ENCODE measurements around the gene TRPM5. TPM values are rescaled to one million over a fixed set of nuclear protein-coding genes. Genes with fewer than 3 reads are reported as not detected.

The TRPM5 gene
- total and polyA plus RNA-seq, 11 donors: not detected

DNA sequence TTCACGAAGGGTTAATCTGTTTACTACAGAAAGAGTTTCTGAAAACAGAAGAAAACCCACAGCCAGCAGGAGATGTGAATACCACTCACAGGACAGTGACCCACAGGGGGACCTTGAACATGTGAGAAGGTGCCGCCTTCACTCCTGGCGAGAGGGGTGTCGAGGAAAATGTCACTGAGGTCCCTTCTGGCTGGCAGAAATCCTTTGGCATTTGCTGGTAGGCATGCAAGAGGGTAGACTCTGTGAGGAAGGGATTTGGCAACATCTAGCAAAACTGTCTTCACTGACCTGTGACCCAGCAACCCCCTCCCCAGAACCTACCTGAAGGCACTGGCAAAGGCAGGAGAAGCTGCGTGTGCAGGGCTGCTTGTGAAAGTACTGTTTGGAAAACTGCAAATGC is 9.1 kb upstream of the TRPM5 start:
- Histone ChIP-seq H3K27ac (no peak overlapping the region), H3K9me3 (peaks cover 0 to 2% (median 0%) of the 10 kb centered on the region in 12 donors), H3K36me3 (no peaks in the 10 kb centered on the region), H3K4me3 (no peak overlapping the region), H3K4me1 (peaks cover 0 to 14% (median 5%) of the 10 kb centered on the region in 12 donors), H3K27me3 (no peaks in the 10 kb centered on the region)
- DNase-seq: no peak
- 93 to 98% (median 96%) methylated on average over 5 of the region's 5 CpGs for WGBS, 4 donors
- no peak for ATAC-seq
- intact Hi-C loops (cut with DNase I): no loop called here
- no peak for TF ChIP-seq CTCF (IDR thresholded peaks at IDR 0.05)
- no peak for TF ChIP-seq POLR2A (IDR thresholded peaks at IDR 0.05)

DNA sequence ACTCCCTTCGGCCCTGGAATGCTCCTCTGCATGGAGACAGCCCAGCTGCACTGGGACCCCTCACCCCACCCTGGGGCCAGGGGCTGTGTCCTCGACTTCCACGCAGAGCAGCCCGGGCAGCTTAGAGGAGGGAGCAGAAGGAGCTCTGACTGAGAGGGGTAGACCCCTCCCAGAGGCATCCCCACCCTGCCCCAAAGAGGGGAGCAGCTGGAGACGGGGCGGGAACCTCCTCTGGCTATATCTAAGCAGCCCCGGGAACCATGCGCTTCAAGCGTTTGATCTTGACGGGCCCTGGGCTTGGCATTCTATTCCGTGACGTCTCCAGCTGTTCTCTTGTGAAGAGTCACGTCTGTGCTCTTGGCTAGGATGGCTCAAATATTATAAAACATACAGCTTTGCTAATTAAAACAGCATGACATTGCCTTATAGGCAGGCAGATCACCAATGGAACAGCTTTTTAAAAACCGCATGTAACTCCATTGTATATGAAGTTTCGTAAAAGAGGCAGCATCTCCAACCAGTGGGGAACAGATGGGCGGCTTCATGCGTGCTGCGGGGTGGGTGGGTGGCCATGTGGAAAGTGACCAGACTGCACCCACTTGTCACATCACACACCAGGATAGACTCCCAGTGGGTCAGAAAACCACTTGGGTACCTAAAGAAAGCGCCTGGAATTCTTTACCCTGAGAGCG is 8.2 kb upstream of the TRPM5 start:
- no peak for TF ChIP-seq CTCF (IDR thresholded peaks at IDR 0.05)
- TF ChIP-seq POLR2A (IDR thresholded peaks at IDR 0.05): no peak
- ATAC-seq (peak; percentile 40 to 71 (median 56)), DNase-seq (peak in 2 of 5 donors; percentile 33 to 62)
- Histone ChIP-seq H3K4me3 (no peak overlapping the region), H3K27me3 (no peaks in the 10 kb centered on the region), H3K36me3 (no peaks in the 10 kb centered on the region), H3K4me1 (peaks cover 0 to 23% (median 13%) of the 10 kb centered on the region in 12 donors), H3K9me3 (peaks cover 0 to 2% (median 0%) of the 10 kb centered on the region in 12 donors), H3K27ac (peak overlapping the region in 1 of 12 donors; percentile 25)
- 60 to 66% (median 63%) methylated on average over 17 to 20 of the region's 20 CpGs for WGBS, 4 donors
- intact Hi-C loops (cut with DNase I): no loop called here

DNA sequence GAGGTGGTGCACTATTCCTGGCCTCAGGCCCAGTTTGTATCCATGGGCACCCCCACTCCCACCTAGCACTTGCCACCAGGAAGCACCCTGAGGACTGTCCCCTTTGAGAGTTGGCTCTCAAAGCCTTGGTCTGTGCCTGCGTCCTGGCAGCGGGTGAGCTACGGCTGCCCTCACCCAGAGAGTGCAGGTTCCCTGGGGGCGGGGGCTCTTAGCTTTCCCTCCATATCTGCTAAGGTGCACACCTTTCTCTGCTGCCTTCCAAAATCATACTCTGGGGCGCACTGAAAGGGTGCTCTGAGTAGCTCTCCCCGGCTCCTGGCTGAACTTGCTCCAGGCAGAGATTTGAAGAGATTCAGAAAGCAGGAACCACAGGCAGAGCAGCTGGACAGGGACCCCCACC is 7.6 kb upstream of the TRPM5 start:
- H3K27me3 ChIP-seq: no peaks in the 10 kb centered on the region
- DNase-seq (peak in 1 of 5 donors; percentile 37), ATAC-seq (no peak)
- H3K4me1 ChIP-seq: peaks cover 4 to 28% (median 18%) of the 10 kb centered on the region in 12 donors
- no peak for TF ChIP-seq POLR2A (IDR thresholded peaks at IDR 0.05)
- TF ChIP-seq CTCF (IDR thresholded peaks at IDR 0.05): no peak
- intact Hi-C loops (cut with DNase I): no loop called here
- WGBS, 4 donors: 72 to 80% (median 79%) methylated on average over 3 to 6 of the region's 6 CpGs
- peaks cover 0 to 2% (median 0%) of the 10 kb centered on the region in 12 donors for H3K9me3 ChIP-seq
- H3K27ac ChIP-seq: no peak overlapping the region
- no peaks in the 10 kb centered on the region for H3K36me3 ChIP-seq
- no peak overlapping the region for H3K4me3 ChIP-seq

- Histone ChIP-seq H3K27ac (no peak overlapping the region), H3K4me1 (peaks cover 5 to 34% (median 23%) of the 10 kb centered on the region in 12 donors), H3K27me3 (no peaks in the 10 kb centered on the region), H3K4me3 (no peak overlapping the region), H3K9me3 (peaks cover 0 to 2% (median 0%) of the 10 kb centered on the region in 12 donors), H3K36me3 (no peaks in the 10 kb centered on the region)
- WGBS, 4 donors: 90 to 94% (median 92%) methylated on average over 8 to 15 of the region's 15 CpGs
- TF ChIP-seq CTCF (IDR thresholded peaks at IDR 0.05) (no peak), POLR2A (IDR thresholded peaks at IDR 0.05) (no peak)
- ATAC-seq (no peak), DNase-seq (peak in 1 of 5 donors; percentile 50)
- intact Hi-C loops (cut with DNase I): no loop called here
These were observed 7.0 kb upstream of the TRPM5 start for GRCh38 chr11:2451336-2451735.

Measured in heart left ventricle (tissue), 16 donors.